ENCODE results near the gene IRF4. TPM values are rescaled to one million over a fixed set of nuclear protein-coding genes. Genes with fewer than 3 reads are reported as not detected.

IRF4 gene
- total and polyA plus RNA-seq, 4 donors, result 0.85 to 5.0 (median 2.9) TPM

DNA sequence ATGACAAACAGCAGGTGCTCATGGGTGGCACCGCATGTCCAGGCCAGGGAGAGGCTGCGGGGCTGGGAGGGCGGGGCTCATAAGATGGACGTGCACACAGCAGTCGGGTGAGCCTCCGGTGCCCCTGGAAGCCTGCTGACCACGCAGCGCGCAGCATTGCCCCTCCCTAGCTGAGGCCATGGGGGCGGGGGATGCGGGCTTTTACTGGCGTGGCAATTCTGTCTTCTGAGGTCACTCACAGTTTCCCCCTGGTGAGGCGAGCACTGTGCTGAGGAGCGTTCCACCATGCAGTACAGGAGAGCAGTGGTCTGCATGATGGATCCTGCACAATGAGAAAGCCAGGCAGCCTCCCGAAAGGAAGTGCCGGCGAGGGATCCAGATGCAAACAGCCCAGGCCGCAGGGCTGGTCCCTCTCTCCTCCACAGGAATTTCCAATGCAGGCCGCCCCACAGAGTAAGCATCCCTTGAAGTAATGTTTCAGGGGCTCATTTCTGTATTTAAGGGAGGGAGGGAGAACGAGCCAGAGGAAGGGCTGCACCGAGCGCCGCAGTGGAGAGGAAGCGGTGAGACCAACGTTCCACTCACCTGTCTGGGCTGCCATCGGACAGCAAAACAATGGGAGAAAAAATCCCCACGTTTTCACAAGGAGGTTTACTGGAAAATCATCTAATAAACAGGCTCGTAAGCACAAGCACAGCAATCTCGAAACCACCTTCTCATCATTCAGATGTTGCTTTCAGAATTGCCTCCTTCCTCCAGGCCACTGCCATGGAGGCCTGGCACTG, 56.0 kb downstream of the IRF4 start:
- H3K9ac ChIP-seq (ENCODE audit: insufficient read depth in 1 of 2, low read length in 2 of 2), result no peak overlapping the region
- no peak overlapping the region for H3K27ac ChIP-seq (ENCODE audit: low read depth in 1 of 2, low read length in 1 of 2)
- H3K9me3 ChIP-seq (ENCODE audit: control insufficient read depth in 4 of 4, insufficient read depth in 3 of 4, low read length in 3 of 4), result peaks cover 0 to 5% (median 0%) of the 10 kb centered on the region in 4 donors
- no peak overlapping the region for H3K4me3 ChIP-seq
- peaks cover 0 to 3% (median 0%) of the 10 kb centered on the region in 5 donors for H3K4me1 ChIP-seq (ENCODE audit: control insufficient read depth in 5 of 5, insufficient read depth in 5 of 5, low read length in 5 of 5)
- no peaks in the 10 kb centered on the region for H3K36me3 ChIP-seq (ENCODE audit: control insufficient read depth in 4 of 4, insufficient read depth in 4 of 4, low read length in 4 of 4)
- no peak for DNase-seq
- no peak for ATAC-seq (ENCODE audit: insufficient read depth, low FRiP score)
- no peaks in the 10 kb centered on the region for H3K27me3 ChIP-seq (ENCODE audit: control insufficient read depth in 3 of 3, insufficient read depth in 3 of 3, low read length in 2 of 3)
- 81 to 88% methylated on average over 29 of the region's 29 CpGs for WGBS, 2 donors
- TF ChIP-seq, protein P1, sequence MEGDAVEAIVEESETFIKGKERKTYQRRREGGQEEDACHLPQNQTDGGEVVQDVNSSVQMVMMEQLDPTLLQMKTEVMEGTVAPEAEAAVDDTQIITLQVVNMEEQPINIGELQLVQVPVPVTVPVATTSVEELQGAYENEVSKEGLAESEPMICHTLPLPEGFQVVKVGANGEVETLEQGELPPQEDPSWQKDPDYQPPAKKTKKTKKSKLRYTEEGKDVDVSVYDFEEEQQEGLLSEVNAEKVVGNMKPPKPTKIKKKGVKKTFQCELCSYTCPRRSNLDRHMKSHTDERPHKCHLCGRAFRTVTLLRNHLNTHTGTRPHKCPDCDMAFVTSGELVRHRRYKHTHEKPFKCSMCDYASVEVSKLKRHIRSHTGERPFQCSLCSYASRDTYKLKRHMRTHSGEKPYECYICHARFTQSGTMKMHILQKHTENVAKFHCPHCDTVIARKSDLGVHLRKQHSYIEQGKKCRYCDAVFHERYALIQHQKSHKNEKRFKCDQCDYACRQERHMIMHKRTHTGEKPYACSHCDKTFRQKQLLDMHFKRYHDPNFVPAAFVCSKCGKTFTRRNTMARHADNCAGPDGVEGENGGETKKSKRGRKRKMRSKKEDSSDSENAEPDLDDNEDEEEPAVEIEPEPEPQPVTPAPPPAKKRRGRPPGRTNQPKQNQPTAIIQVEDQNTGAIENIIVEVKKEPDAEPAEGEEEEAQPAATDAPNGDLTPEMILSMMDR (IDR thresholded peaks at IDR 0.05; ENCODE audit: control extremely low read depth, extremely low read depth), result no peak

DNA sequence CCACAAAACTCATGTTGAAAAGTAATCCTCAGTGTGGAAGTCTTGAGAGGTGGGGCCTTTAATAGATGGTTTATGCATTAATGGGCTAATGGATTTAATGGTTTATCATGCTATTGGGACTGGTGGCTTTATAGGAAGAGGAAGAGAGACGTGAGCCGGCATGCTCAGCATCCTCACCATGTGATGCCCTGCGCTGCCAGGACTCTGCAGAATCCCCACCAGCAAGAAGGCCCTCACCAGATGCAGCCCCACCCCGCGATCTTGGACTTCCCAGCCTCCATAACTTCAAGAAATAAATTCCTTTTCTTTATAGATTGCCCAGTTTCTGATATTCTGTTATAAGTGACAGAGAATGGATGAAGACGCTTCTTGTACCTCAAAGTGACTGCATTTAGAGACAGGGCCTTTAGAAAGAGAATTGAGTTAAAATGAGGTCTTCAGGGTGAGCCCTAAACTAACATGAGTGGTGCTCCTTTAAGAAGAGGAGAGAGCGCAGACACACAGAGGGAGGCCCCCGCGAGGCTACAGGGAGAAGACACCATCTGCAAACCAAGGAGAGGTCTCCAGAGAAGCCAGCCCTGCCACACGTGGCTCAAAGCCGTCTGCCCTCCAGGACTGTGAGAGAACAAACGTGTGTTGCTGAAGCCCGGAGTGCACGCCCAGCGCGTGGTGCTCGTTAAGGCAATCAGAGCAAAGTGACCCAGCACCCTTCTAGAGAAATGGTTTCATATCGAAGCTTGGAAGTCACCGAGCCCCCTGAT, 56.9 kb downstream of the IRF4 start:
- no peak overlapping the region for H3K9ac ChIP-seq (ENCODE audit: insufficient read depth in 1 of 2, low read length in 2 of 2)
- WGBS, 2 donors, result 86 to 93% methylated on average over 19 of the region's 19 CpGs
- ATAC-seq (ENCODE audit: insufficient read depth, low FRiP score) (no peak), DNase-seq (no peak)
- peaks cover 0 to 11% (median 0%) of the 10 kb centered on the region in 5 donors for H3K4me1 ChIP-seq (ENCODE audit: control insufficient read depth in 5 of 5, insufficient read depth in 5 of 5, low read length in 5 of 5)
- TF ChIP-seq, protein P1 (IDR thresholded peaks at IDR 0.05; ENCODE audit: control extremely low read depth, extremely low read depth), result no peak
- H3K27me3 ChIP-seq (ENCODE audit: control insufficient read depth in 3 of 3, insufficient read depth in 3 of 3, low read length in 2 of 3), result no peaks in the 10 kb centered on the region
- no peaks in the 10 kb centered on the region for H3K36me3 ChIP-seq (ENCODE audit: control insufficient read depth in 4 of 4, insufficient read depth in 4 of 4, low read length in 4 of 4)
- no peak overlapping the region for H3K4me3 ChIP-seq
- no peak overlapping the region for H3K27ac ChIP-seq (ENCODE audit: low read depth in 1 of 2, low read length in 1 of 2)
- peaks cover 0 to 5% (median 0%) of the 10 kb centered on the region in 4 donors for H3K9me3 ChIP-seq (ENCODE audit: control insufficient read depth in 4 of 4, insufficient read depth in 3 of 4, low read length in 3 of 4)

- WGBS, 2 donors, result 86 to 95% methylated on average over 12 of the region's 12 CpGs
Observed at GRCh38 chr6:449057-449430, 57.5 kb downstream of the IRF4 start.

More at GRCh38 chr6:449057-449430, 57.5 kb downstream of the IRF4 start:
- TF ChIP-seq, protein P1 (IDR thresholded peaks at IDR 0.05; ENCODE audit: control extremely low read depth, extremely low read depth), result no peak
- Histone ChIP-seq H3K9ac (ENCODE audit: insufficient read depth in 1 of 2, low read length in 2 of 2) (no peak overlapping the region), H3K4me3 (no peak overlapping the region), H3K27ac (ENCODE audit: low read depth in 1 of 2, low read length in 1 of 2) (no peak overlapping the region), H3K27me3 (ENCODE audit: control insufficient read depth in 3 of 3, insufficient read depth in 3 of 3, low read length in 2 of 3) (no peaks in the 10 kb centered on the region), H3K36me3 (ENCODE audit: control insufficient read depth in 4 of 4, insufficient read depth in 4 of 4, low read length in 4 of 4) (no peaks in the 10 kb centered on the region), H3K4me1 (ENCODE audit: control insufficient read depth in 5 of 5, insufficient read depth in 5 of 5, low read length in 5 of 5) (peaks cover 0 to 11% (median 0%) of the 10 kb centered on the region in 5 donors), H3K9me3 (ENCODE audit: control insufficient read depth in 4 of 4, insufficient read depth in 3 of 4, low read length in 3 of 4) (peaks cover 0 to 5% (median 0%) of the 10 kb centered on the region in 4 donors)
- ATAC-seq (ENCODE audit: insufficient read depth, low FRiP score) (no peak), DNase-seq (no peak)

Measured in lung (tissue), 12 donors.